GM12864 (cell line): ENCODE results near the gene SIAH1.
"Not testable (repeated sequence)": the region's sequence is repeated elsewhere in the genome, so short reads cannot be mapped to it uniquely, and the experiment has no call there.

Source experiments
- DNase-seq: peaks from one replicate; pipeline ENCODE4 v3.0.0-alpha.2; 2011; ENCODE audit warnings: low read depth
- H3K4me3 ChIP-seq: 2 replicates; pipeline ENCODE4 v1.5.1; 2011; ENCODE audit warnings: mild to moderate bottlenecking, low read depth, low read length, control low read depth
- CTCF ChIP-seq: IDR thresholded peaks from 2 replicates; pipeline ENCODE4 v1.5.1; 2011; ENCODE audit warnings: low read depth, mild to moderate bottlenecking, moderate library complexity, low read length, control low read depth, inconsistent platforms; ENCODE audit errors: missing control alignments

Gene SIAH1

GRCh38 chr16:48426244-48427141 lies 41.3 kb upstream of the SIAH1 start:
- no peak for DNase-seq
- no peak for TF ChIP-seq CTCF
- no peak overlapping the region for H3K4me3 ChIP-seq

GRCh38 chr16:48422537-48422936 lies 37.3 kb upstream of the SIAH1 start:
- DNase-seq = no peak
- no peak overlapping the region for H3K4me3 ChIP-seq
- TF ChIP-seq CTCF = no peak

- no peak overlapping the region for H3K4me3 ChIP-seq
- no peak for DNase-seq
- TF ChIP-seq CTCF = no peak
These were observed 36.5 kb upstream of the SIAH1 start for GRCh38 chr16:48421741-48422140.

- DNase-seq = no peak
- peak; percentile 22 for TF ChIP-seq CTCF
- no peak overlapping the region for H3K4me3 ChIP-seq
These were observed 35.2 kb upstream of the SIAH1 start for GRCh38 chr16:48420437-48420836.

GRCh38 chr16:48416617-48417016 lies 31.4 kb upstream of the SIAH1 start:
- DNase-seq, H3K4me3 ChIP-seq: not testable (repeated sequence)

- TF ChIP-seq CTCF = no peak
- H3K4me3 ChIP-seq = no peak overlapping the region
- no peak for DNase-seq
These were observed 28.1 kb upstream of the SIAH1 start for GRCh38 chr16:48413272-48413671.

GRCh38 chr16:48409839-48410632 lies 24.8 kb upstream of the SIAH1 start:
- H3K4me3 ChIP-seq = no peak overlapping the region
- TF ChIP-seq CTCF = no peak
- DNase-seq = no peak
